ENCODE measurements around the gene CCDC51.
"Not testable (repeated sequence)": the region's sequence is repeated elsewhere in the genome, so short reads cannot be mapped to it uniquely, and the experiment has no call there.

Gene CCDC51

DNA sequence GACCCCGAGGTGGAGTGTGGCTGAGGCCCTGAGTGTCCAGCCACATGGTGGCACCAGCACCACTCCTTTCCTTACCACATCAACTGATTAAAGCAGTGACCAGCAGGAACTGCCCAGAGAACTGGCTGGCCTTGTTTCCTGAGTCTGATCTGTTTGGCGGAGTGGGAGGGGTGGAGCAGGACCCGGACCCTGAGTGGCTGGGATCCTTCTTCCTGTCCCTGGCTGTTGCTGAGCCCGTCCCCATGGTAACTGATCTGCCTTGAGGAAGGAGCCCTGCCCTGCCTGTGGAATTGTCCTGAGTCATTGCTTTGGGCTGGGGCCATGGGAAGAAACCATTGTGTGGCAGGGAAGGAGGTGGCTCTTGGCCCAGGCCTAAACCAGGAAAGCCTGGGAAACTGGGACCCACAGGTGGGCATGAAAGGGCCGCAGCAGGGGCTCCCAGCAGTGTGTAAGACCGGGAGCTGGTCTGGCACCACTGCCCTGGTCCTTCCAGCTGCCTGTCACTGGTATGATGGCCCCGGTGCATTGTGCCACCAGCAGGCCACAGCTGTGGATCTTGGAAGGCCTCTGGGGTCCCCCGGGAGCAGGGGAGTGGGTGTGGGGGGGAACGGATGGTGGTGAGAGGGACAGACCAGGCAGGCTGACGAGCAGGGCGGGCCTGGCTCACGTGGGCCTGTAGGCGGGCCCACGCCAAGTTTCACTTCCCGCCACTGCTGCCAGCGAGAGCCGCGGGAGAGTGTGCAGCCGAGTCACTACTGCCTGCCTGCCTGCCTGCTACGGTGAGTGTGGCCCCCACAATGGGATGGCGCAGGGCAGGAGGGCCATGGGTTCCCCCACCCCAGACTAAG is 25.8 kb upstream of the CCDC51 start:
- peak; percentile 57 to 61 for DNase-seq (ENCODE audit: low read depth in 2 of 2)

- DNase-seq (ENCODE audit: low read depth in 2 of 2) = no peak
Measured at GRCh38 chr3:48465237-48465530, 25.3 kb upstream of the CCDC51 start.

- no peak for DNase-seq (ENCODE audit: low read depth in 2 of 2)
Measured at GRCh38 chr3:48464713-48465221, 24.8 kb upstream of the CCDC51 start.

- no peak for DNase-seq (ENCODE audit: low read depth in 2 of 2)
Measured at GRCh38 chr3:48463703-48464102, 23.8 kb upstream of the CCDC51 start.

DNA sequence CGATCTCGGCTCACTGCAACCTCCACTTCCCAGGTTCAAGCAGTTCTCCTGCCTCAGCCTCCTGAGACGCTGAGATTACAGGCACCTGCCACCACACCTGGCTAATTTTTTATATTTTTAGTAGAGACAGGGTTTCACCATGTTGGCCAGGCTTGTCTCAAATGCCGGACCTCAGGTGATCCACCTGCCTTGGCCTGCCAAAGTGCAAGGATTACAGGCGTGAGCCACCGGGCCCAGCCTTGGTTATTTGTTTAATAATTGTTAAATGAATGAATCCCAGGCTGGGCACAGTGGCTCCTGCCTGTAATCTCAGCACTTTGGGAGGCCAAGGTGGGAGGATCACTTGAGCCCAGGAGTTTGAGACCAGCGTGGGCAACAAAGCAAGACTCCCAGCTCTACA is 21.8 kb upstream of the CCDC51 start:
- DNase-seq (ENCODE audit: low read depth in 2 of 2) = not testable (repeated sequence)

DNA sequence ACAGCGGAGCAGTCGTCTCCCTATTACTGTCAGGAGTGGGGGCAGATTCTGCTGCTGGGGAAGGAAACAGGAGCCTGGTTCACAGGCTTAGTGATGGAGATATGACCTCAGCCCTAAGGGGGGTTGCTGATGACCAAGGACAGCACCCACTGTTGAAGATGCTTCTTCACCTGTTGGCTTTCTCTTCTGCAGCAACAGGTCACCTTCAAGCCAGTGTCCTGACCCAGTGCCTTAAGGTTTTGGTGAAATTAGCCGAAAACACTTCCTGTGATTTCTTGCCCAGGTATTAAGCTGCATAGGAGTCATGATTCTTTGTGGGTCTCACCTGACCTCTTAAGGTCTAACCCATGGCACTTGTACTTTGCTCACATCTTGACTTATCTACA is 20.6 kb upstream of the CCDC51 start:
- DNase-seq (ENCODE audit: low read depth in 2 of 2) = no peak

DNA sequence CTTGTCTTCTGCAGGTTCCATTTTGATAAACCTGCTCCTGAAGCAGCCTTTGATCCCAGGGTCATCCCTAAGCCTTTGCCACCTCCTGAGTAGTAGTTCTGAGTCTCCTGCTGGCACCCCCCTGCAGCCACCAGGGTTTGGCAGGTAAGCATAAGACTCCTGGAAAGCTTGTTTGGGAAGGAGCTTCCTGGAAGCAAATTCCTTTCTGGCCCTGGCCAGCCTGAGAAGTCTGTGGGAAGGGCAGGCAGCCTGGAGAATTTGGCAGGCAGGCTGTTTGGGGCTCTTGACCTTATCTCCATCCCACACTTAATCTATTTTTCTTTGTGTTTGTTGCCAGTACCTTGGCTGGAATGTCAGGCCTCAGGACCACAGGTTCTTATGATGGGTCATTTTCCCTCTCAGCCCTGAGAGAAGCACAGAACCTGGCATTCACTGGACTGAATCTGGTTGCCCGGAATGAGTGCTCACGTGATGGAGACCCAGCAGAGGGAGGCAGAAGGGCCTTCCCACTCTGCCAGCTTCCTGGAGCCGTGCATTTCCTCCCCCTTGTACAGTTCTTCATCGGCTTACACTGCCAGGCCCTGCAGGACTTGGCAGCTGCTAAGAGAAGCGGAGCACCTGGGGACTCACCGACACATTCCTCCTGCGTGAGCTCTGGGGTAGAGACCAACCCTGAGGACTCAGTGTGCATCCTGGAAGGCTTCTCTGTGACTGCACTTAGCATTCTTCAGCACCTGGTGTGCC is 20.0 kb upstream of the CCDC51 start:
- DNase-seq (ENCODE audit: low read depth in 2 of 2) = no peak

- DNase-seq (ENCODE audit: low read depth in 2 of 2) = no peak
Measured at GRCh38 chr3:48459331-48459730, 19.4 kb upstream of the CCDC51 start.

GRCh38 chr3:48456456-48456855 is 16.5 kb upstream of the CCDC51 start:
- no peak for DNase-seq (ENCODE audit: low read depth in 2 of 2)

GRCh38 chr3:48451270-48451669 is 11.4 kb upstream of the CCDC51 start:
- DNase-seq (ENCODE audit: low read depth in 2 of 2) = no peak

- DNase-seq (ENCODE audit: low read depth in 2 of 2) = peak; percentile 79 to 81
Measured at GRCh38 chr3:48446425-48447193, 6.7 kb upstream of the CCDC51 start, which contains the start of gene ATRIP. Gene ATRIP, plus strand, starts transcription at chr3:48446737. Its CDS starts 109 bp downstream, at chr3:48446846.

DNA sequence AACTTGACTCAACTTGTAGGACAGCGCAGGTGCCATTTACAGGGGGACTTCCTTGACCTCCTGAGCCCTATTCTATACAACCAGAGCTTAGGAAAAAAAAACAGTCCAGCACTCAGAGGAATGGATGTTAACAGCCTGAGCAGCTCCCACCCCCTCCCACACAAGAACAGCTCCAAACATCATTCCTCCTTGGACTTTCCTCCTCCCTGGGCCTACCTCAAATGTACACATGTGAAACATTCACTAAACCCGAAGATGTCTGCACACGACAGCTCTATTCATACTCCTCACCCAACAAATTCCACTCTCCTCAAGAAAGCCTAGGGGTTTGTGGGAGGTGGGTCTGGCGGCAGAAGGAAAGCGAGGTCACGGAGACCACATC is 6.1 kb upstream of the CCDC51 start:
- no peak for DNase-seq (ENCODE audit: low read depth in 2 of 2)

DNA sequence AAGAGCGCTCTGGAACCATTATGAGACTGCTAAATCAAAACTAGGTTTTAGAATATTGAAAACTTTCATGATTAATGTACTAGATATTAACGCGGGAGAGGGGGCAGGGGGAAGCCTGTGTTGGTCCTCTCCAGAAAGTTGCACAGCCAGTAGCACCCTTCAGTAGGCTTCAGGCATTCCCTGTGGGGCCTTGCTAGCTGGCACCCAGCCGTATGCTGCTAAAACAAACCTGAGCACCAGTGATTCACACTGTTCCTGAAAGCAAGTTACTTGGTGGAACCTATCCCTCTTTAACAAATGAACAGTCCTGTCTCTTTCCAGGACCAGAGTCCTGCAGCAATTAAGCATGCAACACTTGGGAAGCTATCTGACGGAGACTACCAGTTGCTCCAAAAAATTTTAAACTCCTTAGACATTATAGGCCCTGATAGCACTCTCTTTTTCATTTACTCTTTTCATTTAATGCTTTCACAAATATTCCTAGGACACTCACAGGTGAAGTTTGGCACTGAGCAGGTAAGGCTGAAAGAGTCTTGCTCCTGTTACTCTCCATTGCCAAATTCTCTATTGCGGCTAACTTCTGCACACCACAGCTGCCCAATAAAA is 5.5 kb upstream of the CCDC51 start:
- no peak for DNase-seq (ENCODE audit: low read depth in 2 of 2)

- DNase-seq (ENCODE audit: low read depth in 2 of 2) = no peak
Measured at GRCh38 chr3:48441940-48442339, 2.0 kb upstream of the CCDC51 start.

GRCh38 chr3:48440590-48440958 is 655 bp upstream of the CCDC51 start:
- DNase-seq (ENCODE audit: low read depth in 2 of 2) = no peak

GRCh38 chr3:48437812-48438211 is 2.1 kb downstream of the CCDC51 start:
- no peak for DNase-seq (ENCODE audit: low read depth in 2 of 2)

DNA sequence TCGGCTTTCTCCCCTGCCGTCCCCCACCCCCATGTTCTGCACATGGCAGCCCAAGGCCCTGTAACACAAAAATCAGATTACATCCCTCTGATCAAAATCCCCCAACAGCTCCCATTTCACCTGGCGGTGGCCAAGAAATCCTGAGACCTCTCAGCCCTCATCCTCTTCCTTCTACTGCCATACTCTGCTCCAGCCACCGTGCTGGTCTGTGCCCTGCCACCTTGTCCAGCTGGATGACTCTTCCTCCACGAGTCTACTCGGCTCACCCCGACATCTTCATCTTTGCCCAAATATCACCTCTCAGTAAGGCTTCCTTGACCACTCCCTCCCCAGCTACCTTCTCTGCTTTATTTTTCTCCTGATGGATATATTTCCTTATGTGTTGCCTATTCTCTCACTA is 3.1 kb downstream of the CCDC51 start:
- DNase-seq (ENCODE audit: low read depth in 2 of 2) = no peak

DNA sequence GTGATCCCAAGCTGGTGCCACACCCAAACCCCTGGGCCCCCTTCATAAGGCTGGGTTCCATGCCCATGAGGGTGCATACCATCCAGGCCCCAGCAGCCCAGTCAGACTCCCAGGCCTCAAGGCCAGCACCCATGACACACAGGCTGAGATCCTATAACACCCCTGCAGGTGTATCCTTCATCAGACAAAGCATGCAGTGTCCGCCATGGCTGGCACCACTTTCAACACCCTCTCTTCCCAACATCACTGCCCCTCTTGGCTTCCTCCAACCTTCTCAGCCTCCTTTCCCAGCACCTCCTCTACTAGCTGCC is 3.5 kb downstream of the CCDC51 start:
- no peak for DNase-seq (ENCODE audit: low read depth in 2 of 2)

DNA sequence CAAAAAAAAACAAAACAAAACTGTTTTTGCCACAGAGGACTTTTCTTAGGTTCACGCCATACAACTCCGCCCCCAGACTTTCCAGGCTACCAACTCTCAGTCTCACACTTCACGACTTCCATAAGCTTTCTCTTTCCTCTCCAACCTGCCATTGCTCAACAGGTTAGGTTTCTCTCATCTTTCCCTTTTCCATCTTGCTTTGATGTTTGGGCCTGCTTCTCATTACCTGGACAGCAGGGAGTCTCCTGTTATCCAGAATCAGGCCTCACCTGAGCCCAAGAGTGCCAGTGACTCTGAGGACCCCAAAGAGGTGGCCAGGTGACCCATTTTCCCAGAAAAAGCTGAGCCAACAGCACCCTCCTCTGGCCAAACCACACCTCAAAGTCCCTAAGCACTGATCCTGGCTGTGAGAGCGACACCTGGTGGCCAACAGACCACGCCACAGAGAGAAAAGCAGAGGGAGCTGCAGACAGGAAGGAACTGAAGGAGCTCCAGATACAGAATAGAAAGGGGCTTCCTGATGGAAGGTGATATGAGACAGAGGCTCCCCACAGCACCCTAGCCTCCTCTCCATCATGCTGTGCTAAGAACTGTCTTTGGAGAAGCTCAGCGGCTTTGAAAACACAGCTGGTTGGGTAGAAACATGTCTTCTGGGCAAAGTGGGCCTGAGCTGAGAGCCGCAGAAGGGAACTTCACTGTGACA is 4.0 kb downstream of the CCDC51 start:
- DNase-seq (ENCODE audit: low read depth in 2 of 2) = peak; percentile 71 to 80

DNA sequence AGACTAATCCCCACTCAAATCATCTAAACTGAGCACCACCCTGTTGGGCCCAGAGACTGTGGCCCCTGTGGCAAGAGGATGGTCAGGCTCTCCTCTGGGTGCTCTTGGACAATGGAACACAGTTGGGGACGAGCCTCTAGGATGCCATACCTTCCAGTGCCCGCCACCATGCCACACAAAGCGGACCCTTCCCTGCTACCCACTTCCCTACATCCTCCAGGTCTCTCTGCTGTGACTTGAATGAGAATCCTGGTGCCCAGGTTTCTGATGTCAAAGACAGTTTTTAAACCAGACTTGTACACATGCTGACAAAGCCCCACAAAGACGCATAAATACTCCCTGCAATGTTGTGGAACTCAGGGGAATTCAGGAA is 4.7 kb downstream of the CCDC51 start:
- no peak for DNase-seq (ENCODE audit: low read depth in 2 of 2)

- DNase-seq (ENCODE audit: low read depth in 2 of 2) = no peak
Measured at GRCh38 chr3:48434591-48435222, 5.2 kb downstream of the CCDC51 start.

Data from activated CD4-positive, alpha-beta T cell treated with anti-CD3 and anti-CD28 coated beads for 24 hours (primary cell).